Activated CD4-positive, alpha-beta T cell treated with anti-CD3 and anti-CD28 coated beads for 24 hours (primary cell): Measurements from ENCODE around the gene TTC29.
"Not testable (repeated sequence)": the region's sequence is repeated elsewhere in the genome, so short reads cannot be mapped to it uniquely, and the experiment has no call there.

ENCODE experiments used
- DNase-seq, 2 donors: peaks; one replicate each; pipeline ENCODE4 v3.0.0-alpha.2; 2020; ENCODE audit warnings: low read depth in 2 of 2

Gene TTC29

DNA sequence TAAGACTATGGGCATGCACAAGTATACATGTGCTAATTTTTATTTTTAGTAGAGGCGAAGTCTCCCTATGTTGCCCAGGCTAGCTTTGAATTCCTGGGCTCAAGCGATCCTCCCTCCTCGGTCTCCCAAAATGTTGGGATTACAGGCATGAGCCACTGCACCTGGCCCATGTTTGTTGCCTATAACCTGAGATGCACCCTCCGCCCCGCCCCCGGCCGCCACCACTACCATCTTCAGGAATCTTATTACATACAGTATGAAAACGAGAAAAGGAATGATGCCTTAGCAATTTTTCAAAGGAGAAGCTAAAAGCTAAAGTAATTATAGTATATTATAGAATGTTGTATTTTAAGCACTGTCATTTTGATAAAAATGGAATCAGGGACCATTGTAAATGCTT is 245.8 kb downstream of the TTC29 start:
- DNase-seq, result no peak

DNA sequence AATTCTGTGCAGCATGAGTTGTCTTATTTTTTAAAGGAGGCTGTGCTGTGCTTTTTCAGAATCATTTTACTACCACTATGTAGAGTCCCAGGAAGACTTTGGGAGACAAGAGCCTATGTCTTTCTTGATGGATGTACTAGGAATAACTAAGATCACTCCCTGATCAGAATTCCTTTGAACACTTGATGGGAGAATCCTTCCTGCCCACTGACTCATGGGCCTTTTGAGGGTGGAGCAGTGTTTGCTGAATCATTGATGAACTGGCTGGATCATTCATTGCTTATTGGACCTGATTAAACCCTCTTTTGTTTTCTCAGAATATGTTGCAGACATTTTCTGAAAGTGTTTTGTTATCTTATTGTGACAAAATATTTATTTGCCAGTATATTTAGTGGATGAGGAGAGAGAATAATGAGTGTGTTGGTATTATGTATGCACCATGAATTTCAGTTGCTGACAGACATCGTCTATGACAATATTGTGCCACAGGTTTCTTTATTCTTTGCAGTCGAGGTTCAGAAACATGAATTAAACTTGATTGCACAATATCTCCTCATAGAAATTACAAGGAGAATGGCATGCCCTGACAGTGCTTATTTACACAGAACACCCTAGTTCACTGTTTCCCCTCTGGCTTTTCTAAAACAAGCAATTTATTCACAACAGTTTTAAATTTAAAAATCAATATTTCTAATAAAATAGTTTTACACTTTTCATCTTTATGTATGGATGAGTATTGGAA is 270.7 kb downstream of the TTC29 start:
- DNase-seq, result no peak

- not testable (repeated sequence) for DNase-seq
These were observed 281.7 kb downstream of the TTC29 start for GRCh38 chr4:146663968-146664311.

DNA sequence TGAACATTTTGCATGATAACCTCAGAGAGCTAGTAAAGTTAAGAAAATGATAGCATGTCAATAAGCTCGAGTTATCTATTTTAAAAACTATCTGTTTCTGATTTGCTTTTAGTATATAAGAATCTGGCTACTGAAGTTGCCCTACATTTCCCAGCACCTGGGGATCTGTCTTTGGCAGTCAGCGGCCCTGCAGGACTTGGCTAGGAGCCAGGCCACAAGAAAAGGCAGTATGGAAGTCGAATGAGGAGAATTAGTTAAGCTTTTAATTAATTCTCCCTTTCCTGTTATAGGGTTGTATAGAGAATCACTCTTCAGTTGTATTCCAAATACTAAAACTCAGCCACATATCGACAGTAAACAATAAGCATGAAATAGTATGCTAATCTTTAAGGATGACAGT is 284.3 kb downstream of the TTC29 start:
- DNase-seq, result no peak
